NCI-H345 treated with DMSO at 0.1 percent for 48 hours (cell line): Measurements from ENCODE around the gene OR2T3.
"Not testable (repeated sequence)": the region's sequence is repeated elsewhere in the genome, so short reads cannot be mapped to it uniquely, and the experiment has no call there.

Experiments
- DNase-seq: peaks from one replicate; lab custom pipeline; 2025; ENCODE audit not compliant: unreplicated experiment; lab: John Stamatoyannopoulos, UW

Gene OR2T3, protein sequence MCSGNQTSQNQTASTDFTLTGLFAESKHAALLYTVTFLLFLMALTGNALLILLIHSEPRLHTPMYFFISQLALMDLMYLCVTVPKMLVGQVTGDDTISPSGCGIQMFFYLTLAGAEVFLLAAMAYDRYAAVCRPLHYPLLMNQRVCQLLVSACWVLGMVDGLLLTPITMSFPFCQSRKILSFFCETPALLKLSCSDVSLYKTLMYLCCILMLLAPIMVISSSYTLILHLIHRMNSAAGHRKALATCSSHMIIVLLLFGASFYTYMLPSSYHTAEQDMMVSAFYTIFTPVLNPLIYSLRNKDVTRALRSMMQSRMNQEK

DNA sequence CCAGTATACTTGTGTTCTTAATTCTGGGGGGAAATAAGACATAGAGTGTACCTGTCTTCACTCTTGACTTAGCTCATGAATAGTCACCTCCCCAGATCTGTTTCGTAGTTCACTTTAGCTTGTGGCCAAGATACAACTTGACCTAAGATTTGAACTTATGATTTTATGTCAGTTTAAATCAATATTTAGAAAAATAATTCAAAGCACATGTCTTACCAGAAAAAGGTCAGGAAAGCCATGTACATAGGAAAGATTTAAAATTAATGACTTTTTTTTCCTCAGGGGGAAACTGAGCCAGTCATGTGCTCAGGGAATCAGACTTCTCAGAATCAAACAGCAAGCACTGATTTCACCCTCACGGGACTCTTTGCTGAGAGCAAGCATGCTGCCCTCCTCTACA is at the start of gene OR2T3:
OR2T3 (plus strand) TSS at position 301 of the 400 bp plus-strand sequence; CDS start at position 301, 0 bp downstream.
- not testable (repeated sequence) for DNase-seq

DNA sequence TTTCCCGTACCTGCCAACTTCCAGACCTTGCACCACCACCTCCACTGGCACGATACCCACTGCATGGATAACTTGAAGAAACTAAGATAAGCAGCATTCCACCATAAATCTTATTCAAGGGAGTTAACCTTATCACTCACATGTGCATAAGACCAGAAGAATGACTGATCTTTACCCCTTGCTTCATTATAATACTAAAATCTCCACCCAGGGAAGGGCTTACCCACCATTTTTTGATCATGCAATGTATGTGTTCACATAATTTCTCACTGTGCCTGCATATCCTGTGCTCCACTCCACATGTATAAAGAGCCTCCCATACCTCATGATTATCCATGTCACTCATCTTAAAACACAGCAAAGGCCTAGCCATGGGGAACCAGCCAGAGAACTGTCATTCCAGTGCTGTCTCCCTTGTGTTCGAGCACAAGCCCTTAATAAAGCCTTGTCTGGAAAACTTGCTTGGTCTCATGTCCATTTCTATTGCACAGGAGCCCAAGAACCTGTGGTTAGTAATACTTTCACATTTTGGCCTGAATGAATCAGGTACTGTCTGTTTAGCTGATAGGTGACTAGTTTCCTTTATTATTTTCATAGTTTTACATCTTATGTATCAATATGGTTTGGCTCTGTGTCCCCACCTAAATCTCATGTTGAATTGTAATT is 45.5 kb upstream of the OR2T3 start:
- DNase-seq: not testable (repeated sequence)

DNA sequence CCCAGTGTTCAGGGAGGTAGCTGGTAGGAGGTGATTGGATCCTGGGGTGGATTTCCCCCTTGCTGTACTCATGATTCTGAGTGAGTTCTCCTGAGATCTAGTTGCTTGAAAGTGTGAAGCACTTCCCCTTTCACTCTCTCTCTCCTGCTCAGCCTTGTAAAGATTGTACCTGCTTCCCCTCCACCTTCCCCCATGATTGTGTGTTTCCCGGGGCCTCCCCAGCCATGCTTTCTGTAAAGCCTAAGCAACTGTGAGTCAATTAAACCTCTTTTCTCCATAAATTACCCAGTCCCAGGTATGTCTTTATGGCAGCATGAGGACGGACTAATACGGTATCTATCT is 45.0 kb upstream of the OR2T3 start:
- DNase-seq: not testable (repeated sequence)

DNA sequence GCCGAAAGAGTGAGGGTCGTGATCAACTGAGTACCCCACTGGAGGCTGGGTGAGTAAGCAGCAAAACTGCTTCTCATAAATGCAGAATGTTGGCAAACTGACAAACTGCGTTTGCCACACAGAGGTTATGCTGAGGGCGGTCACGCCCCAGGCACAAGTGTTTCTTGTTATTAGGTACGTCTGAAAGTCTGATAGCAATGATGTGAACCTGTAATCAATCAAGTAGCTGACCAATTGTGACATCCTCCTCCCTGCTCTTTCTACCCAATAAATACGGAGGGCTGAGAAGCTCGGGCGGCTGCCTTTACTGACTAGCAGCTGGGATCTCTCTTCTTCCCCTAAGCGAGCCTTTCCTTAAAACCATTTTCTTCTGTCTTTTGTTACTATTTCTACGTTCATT is 41.5 kb upstream of the OR2T3 start:
- DNase-seq: not testable (repeated sequence)

DNA sequence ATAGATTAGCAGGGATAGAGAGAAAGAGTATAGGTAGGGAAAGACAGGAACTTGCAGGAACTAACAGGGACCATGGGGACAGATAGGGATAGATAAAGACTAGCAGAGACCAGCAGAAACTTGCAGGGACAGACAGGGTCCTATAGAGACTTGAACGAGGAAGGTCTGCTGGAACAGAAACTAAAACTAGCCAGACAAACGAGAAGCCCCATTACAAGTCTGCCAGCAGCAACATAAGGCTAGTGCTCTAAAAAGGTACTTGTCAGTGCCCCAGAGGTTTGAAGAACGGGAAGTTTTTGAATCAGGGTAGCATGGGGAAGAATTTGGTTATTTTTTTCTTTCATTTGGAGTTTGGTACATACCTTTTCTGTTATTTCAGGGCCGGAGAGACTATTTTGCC is 41.0 kb upstream of the OR2T3 start:
- DNase-seq: not testable (repeated sequence)

DNA sequence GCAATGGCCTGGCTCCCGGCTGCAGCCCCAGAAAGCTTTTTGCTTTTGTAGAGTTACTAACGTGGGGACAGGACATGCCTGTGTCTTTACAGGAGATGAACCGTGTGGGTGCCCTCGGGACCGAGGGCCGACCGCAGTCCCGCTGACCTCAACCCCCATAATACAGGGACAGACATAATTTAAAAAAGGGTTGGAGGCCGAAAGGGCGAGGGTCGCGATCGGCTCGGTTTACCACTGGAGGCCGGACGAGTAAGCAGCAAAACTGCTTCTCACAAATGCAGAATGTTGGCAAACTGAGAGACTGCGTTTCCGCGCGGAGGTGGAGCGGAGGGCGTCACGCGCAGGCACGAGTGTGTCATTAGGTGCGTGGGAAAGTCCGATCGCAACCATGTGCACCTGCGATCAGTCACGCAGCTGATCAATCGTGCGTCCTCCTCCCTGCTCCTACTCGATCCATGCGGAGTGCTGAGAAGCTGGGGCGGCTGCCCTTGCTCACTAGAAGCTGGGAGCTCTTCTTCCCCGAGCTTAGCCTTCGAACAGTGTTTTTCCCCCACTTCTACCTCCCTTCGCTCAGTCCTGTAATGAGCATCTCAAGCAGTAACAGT is 39.2 kb upstream of the OR2T3 start:
- DNase-seq: not testable (repeated sequence)

DNA sequence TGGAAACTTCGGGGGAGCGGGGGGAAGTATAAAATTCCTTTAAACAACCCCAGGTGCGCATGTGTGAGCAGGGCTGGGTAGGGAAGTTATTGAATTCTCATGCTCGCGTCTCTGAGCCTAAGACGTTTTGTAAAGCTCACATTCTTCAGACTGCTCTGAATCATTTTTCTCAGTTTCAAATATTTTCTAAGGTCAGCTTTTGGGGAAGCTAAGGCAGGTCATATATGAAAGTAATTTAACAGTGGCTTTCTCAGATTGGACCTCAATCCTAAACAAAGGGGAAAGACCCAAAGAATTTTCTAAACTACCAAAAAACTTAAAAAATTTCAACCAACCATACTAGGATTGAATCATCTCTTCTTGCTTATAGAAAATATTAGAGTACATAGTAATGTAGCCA is 38.2 kb upstream of the OR2T3 start:
- DNase-seq: not testable (repeated sequence)

DNA sequence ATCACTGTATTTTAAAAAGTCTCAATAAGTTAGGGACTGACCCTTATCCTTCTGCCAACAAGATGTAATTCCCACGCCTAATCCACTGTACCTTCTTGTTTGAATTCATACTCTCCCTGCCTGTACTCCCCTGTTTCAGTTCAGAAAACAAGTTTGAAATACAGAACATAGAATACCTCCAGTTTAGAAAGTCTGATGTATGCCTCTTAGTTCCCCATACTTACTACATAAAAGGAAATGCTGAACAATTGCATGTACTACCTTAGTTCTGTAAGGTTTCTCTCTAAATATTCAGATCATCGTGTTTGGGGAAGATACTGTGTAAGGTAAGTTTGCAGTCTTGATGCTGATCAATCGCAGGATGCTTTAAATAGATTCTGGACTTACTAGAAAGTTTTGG is 36.8 kb upstream of the OR2T3 start:
- not testable (repeated sequence) for DNase-seq

DNA sequence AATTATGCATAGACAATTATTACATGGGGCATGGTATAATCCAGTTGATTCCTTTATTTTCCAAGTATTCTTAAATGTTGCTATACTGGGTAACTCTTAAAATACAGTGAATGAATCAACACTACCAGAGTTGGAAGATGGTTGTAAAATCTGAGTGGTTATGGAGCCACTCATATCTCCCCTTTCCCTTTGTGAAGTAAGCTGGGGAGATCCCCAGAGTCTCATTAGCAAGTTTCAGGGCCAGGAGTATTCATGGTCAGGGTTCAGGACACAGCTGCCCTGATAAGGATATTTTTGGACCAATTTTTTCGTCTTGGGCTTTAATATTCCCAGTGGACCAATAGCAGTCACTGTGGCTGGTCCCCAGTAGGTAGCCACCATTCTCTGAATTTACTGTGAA is 34.5 kb upstream of the OR2T3 start:
- not testable (repeated sequence) for DNase-seq

DNA sequence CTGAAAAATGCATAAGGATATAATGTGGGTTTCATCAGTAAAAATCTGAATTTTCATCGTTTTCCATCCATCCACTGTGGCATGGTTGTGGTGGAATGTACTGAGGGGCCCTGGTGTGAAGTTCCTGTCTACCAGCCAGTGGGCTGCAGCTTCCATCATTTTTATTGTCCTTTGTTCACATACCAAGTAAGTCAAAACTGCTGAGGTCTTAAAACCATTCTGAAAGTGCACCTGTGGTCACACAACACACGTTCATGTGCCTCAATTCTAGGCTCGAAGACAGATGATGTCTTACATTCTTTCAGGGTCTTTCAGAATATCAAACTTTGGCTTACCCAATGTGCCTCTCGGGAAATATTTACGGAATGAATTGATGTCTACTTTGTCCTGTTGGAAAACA is 33.9 kb upstream of the OR2T3 start:
- not testable (repeated sequence) for DNase-seq

DNA sequence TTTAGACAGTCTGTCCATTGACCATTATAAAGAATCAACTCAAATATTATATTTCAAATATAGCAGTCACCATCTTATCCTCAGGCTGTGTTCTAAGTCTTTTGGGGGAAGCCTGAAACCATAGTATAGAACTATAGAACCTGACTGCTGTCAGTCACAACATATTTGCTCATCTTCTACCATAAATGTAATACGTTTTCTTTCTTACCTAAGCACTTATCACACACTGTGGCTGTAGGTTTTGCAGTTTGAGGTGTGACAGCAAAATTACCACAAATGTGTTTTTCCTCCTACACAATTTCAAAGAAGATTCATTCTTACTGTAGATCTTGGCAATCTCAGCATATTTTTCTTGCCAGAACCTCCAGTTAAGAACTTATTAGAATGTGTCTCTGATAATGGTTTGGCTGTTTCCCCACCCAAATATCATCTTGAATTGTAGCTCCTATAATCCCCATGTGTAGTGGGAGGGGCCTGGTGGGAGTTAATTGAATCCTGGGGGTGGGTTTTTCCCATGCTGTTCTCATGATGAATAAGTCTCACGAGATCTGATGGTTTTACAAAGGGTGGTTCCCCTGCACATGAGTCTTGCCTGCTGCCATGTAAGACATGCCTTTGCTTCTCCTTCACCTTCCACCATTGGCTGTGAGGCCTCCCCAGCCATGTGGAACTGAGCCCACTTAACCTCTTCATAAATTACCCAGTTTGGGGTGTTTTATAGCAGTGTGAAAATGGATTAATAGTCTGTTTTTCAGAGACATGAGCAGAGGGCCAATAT is 30.5 kb upstream of the OR2T3 start:
- not testable (repeated sequence) for DNase-seq

DNA sequence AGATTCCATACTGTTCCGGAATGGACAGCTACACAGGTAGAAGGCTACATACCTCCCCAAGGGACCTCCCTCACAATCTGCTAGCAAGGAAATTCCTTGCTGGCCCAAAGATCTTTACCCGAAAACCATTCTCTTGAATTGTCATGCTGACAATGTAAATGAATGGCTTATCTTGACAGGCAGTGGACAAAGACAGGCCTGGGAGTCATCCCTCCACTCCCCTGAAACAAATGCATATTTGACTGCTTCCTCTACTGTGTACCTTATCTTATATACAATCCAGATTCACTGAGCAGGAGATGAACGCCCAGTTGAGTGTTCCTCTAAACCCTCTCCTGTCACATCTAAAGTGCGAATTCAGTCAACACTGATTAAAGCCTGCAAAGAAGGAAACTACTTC is 28.5 kb upstream of the OR2T3 start:
- not testable (repeated sequence) for DNase-seq

DNA sequence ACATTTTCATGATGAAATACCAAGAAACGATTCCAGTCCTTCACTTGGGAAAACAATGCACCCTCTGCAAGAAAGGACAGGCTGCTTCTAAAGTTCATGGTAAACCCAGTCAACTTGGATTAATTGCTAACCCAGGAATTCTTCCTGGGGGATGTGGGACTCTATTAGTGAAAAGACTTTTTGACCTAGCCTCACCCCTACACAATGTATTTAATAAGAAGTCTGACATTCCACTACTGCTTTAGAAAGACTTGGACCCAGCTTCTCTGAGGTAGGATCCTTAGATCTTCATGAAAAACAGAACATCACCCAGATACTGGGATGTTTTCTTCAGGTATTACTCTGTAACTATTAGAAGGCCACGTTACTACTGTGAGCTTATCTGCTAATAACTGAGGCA is 27.8 kb upstream of the OR2T3 start, which contains the start of gene OR2T2:
OR2T2 (plus strand) TSS at position 239 of the 400 bp plus-strand sequence. CDS start 7,161 bp downstream, outside the sequence.
- not testable (repeated sequence) for DNase-seq

DNA sequence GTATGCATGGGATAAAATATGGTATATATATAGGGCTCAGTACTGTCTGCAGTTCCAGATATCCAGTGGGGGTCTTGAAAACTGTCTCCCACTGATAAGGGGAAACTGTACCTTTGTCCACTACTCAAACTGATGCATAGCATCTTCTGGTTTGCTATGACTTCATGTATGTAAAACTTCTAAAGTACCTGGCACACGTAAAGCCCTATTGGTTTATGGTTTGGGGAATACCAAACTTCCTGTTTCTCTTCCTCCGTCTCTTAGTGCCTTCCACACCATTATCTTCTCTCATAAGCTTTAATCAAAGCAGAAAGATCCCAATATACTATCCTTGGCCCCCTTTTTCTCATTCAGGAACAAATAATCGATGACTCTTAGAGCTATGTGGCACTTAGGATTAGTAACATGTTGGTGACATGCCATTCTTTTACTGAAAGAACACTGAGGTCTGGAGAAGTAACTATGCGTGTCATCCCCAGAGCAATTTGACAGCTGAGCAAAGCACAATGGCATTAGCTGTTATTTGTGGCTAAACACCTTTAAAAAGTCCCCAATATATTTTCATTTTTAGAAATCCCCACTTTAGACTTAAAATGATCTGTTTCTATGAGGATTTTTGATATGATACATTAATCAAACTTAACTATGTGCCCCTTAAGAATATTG is 24.6 kb upstream of the OR2T3 start:
- not testable (repeated sequence) for DNase-seq

DNA sequence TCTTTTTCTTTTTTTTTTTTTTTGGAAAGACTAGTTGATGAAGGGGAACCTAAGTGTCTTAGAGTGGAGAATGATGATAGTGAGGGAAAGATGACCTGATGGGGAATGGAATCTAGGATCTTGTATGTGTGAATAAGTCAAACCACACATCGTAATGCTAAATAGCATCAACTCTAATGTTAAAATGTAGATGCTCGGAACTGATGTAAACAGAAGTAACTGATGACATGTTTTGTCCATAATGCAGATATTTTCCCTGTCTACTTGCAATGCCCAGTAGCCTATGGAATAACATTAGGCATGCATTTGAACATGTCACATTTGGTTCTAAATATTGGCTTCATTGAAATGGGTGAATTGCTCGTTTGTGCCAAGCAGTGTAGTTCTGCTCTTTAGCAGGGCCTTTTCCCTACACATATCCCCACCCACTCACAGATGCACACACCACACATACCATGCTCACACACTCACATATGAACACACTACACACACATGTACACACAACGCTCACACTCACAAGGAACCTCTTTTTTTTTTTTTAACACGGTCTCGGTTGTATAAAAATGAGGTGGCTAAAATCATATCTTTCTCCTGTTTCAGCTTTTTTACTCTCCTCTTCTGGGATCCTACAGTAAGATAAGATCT is 23.2 kb upstream of the OR2T3 start:
- not testable (repeated sequence) for DNase-seq

DNA sequence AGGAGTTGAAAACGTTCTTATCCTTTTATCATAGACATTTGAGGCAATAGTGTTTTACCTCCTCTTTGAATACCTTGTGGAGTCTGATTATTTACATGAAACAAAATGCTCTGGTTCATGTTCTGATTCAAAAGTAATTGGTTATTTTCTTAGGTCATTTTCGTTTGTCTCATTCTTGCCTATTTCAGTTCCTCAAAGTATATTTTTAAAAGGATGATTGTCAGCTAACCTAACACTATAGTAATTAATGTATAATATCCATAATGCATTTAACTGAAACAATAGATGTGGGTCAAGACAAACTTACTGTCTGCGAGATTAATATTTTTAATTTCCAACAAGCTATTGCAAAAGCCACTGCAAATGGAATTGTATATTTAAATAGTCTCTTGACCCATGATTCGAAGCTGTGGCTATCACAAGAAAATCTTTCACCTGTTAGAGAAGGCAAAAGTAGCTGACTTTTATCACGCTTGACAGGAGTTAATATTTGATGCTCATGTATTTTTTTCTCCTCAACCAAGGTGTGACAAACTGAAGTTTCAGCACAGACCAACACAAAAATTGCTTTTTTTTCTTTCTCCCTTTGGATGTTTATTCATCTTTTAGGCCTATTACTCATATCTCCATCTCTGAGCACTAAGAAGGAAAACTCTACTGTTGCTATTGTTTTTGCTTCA is 22.5 kb upstream of the OR2T3 start:
- not testable (repeated sequence) for DNase-seq

DNA sequence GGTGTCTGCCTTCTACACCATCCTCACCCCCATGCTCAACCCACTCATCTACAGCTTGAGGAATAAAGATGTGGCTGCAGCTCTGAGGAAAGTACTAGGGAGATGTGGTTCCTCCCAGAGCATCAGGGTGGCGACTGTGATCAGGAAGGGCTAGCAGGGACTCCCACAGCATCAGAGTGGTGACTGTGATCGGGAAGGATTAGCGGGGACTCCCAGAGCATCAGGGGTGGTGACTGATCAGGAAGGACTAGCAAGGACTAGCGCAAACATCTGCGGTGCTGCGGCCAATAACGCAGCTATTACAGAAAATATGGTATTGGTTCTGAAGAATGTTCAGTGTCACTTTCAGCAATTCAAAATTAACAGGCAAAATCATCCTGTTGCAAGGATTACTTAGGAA is 19.5 kb upstream of the OR2T3 start:
- not testable (repeated sequence) for DNase-seq

DNA sequence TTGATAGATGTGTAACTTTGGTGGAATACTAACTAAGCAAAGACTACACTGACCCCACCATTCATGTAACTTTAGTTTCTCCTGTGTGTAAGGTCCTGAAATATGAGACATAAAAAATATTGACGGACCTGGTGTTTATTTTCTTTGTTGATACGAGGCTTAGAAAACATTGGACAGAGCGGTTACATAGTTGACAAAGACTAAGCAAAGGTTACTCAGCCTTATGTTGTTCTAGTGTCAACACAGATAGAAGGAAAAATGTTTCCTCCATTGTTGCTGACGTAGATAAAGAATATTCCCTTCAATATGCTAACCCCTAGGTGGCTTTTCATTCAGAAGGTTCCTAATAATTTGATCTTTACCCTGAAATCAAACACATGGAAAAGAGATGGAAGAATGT is 18.1 kb upstream of the OR2T3 start:
- DNase-seq: not testable (repeated sequence)

DNA sequence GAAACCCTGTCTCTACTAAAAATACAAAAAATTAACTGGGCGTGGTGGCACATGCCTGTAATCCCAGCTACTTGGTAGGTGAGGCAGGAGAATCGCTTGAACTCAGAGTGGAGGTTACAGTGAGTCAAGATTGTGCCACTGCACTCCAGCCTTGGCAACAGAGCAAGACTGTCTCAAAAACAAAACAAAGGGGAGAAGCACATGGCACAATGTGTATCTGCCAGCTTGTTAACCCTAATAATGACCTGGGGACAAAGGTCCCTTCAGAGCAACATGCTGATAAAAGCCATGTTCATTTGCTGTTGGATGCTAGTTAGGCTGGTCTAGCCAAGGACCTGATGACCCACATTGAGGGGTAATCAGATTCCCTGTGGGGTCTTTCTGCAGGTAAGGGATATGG is 16.5 kb upstream of the OR2T3 start:
- not testable (repeated sequence) for DNase-seq

DNA sequence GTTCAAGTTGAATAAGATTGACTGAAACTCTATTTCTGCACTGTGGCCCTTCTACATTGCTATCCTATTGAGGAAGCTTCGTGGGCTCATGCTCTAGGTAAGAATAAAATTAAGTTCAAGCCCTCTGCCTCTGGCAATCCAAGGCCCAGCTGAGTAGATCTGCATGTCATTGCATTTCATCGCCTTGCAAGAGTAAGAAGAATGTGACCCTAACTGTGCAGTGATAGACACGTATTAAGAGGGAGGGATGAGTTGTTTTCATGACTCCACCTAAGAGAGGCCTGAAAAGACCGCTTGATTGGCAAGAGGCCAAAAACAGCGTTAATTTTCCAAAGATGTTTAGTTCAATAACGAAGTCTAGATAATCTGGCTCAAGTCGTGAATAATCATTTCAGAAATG is 14.0 kb upstream of the OR2T3 start:
- DNase-seq: not testable (repeated sequence)
